Gastroesophageal sphincter (tissue), 3 donors: Measurements from ENCODE around the gene MOAP1.

Source experiments
- CTCF ChIP-seq, 4 experiments: fragments of 200-600 bp in 2 of 4; fragments of 450-650 bp in 2 of 4; sonication (generic) in 1 of 4; IDR thresholded peaks; one replicate each; pipeline ENCODE4 v1.5.1; 2017 to 2019; ENCODE audit warnings: antibody characterized with exemption in 4 of 4, mild to moderate bottlenecking in 2 of 4, moderate library complexity in 2 of 4
- EP300 ChIP-seq: sonication (generic); formaldehyde crosslinking; IDR thresholded peaks from one replicate; pipeline ENCODE4 v1.6.1; 2017; ENCODE audit warnings: antibody characterized with exemption, mild to moderate bottlenecking
- POLR2A ChIP-seq, 2 donors: fragments of 450-650 bp; IDR thresholded peaks; one replicate each; pipeline ENCODE4 v1.6.1; 2017; ENCODE audit warnings: antibody characterized with exemption in 2 of 2, mild to moderate bottlenecking in 2 of 2, moderate library complexity in 1 of 2

- TF ChIP-seq POLR2A (IDR thresholded peaks at IDR 0.05) = no peak
- no peak for TF ChIP-seq CTCF (IDR thresholded peaks at IDR 0.05)
- TF ChIP-seq EP300 = no peak
Observed at GRCh38 chr14:93171376-93171775, 13.3 kb downstream of the MOAP1 start.
